H1 (cell line): ENCODE measurements around the gene OGG1. TPM values are rescaled to one million over a fixed set of nuclear protein-coding genes. Genes with fewer than 3 reads are reported as not detected.

Experiments used
- CBX5 ChIP-seq: fragments of 300-800, 300-1000 bp; sonication (generic); IDR thresholded peaks from 2 replicates; pipeline ENCODE4 v1.7.1; 2016; ENCODE audit warnings: antibody characterized with exemption, low read length, low read depth
- polyA plus RNA-seq, 7 experiments: library from polyadenylated mRNA; depleted of rRNA in 3 of 7; stranded (reverse) in 5 of 7; unstranded in 2 of 7; fragments of >200 nt in 5 of 7; fragments of 200-250 nt in 2 of 7; gene quantifications; 1 replicate in 5 of 7; 2 replicates in 1 of 7; 4 replicates in 1 of 7; pipeline versions ENCODE4 v1.2.1 to v1.2.3, GENCODE V29; 2011 to 2013; ENCODE audit warnings: missing spikeins in 2 of 7, mixed read lengths in 2 of 7
- total RNA-seq: library from RNA; stranded (reverse); fragmentation: NEBNext Ultra II Directional; extraction: Animal tissue kit (Norgen Biotek cat#: 25700); gene quantifications from 2 replicates; pipeline ENCODE4 v1.2.1, GENCODE V29; 2021
- TF ChIP-seq, protein P1 (sequence below): IDR thresholded peaks from 2 replicates; pipeline ENCODE4 v1.6.1; 2011; ENCODE audit warnings: low read length, improper control_type of control experiment

OGG1 gene
- total and polyA plus RNA-seq, 2 of the 8 experiments (the other 6 are each of a cell fraction or from before 2014, with no cell fraction given), result 29.6 to 46.8 TPM

DNA sequence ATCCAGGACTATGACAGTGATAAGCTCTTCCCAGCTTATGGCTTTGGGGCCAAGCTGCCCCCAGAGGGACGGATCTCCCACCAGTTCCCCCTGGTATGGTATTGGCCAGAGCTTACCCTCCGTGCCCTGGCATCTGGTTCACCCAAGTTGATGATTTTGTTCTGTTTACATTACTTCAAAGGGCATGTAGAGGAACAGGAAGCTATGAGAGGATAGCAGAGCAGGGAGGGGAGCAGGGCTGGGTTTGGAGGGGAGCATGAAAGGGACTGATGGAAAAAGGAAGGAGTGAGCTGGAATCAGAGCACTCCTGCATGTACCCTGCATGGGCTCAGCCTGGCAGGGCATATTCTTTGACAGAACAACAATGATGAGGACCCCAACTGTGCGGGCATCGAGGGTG is 31.6 kb upstream of the OGG1 start (continued):
- TF ChIP-seq, protein P1, sequence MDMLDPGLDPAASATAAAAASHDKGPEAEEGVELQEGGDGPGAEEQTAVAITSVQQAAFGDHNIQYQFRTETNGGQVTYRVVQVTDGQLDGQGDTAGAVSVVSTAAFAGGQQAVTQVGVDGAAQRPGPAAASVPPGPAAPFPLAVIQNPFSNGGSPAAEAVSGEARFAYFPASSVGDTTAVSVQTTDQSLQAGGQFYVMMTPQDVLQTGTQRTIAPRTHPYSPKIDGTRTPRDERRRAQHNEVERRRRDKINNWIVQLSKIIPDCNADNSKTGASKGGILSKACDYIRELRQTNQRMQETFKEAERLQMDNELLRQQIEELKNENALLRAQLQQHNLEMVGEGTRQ, result no peak
- no peak for TF ChIP-seq CBX5
